ENCODE data around the gene ALDH3B2.

ALDH3B2 gene

DNA sequence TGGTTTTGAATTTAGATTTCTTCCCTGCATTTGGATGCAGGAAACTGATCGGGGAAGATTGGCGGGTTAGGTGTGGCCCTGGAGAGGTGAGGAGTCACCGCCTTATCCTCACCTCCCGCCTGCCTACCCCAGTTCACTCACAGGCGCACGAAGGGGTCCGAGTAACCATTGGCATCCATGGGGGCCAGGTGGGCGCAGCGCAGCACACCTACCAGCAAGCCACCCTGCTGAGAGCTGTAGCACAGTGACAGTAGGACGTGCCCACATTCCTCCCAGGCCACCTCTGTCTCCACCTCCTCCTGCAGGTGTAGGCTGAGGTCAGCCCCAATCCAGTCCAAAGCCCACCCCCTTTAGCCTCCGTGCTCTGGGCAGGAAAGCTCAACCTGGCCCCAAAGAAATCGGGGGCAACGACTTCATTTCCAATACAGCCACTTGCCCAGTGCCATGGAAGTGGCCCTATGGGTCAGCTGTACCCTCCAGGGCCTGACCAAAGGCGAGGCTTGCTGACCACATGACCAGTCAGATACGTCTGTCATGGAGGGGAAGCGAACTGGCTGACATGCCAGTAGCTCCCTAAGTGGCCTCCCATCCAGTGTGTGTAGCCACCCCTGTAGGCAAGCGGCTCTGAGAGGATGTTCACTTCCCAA is 61.0 kb downstream of the ALDH3B2 start:
- DNase-seq (ENCODE audit: low spot score) = no peak

DNA sequence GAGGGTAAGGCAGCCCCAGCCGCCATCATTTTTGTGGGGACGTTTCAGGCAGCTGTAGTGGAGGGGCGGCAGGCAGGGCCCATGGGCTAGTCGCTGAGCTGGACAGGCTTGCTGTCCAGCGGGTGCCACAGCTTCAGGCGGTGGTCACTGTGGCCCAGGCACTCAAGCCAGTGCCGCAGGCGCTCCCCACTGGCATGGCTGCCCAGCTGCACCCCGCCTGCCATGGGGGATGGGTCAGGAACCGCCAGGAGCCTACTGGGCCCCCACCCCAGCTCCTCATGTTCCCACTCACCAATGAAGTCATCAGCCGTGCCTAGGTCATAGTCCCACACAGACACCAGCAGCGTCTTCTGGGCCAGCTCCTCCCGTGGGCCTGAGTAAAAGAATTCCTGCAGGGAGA is 61.7 kb downstream of the ALDH3B2 start:
- DNase-seq (ENCODE audit: low spot score) = no peak

Data from CD4-positive, alpha-beta T cell treated with Interleukin-15 for 4 hours (primary cell).